GM19467 (cell line): Measurements from ENCODE around the gene FOXK2.
A peak's percentile ranks its signal among the peaks of the same experiment; 100 is the strongest.

Experiments used
- ATAC-seq: cut with Tn5 transposase; IDR thresholded peaks from one replicate; pipeline ENCODE4 v1.9.1; 2021; ENCODE audit warnings: mild to moderate bottlenecking, moderate library complexity; ENCODE audit not compliant: unreplicated experiment

FOXK2 gene

GRCh38 chr17:82632451-82632850 lies 112.9 kb downstream of the FOXK2 start:
- ATAC-seq, result no peak

- ATAC-seq, result no peak
Observed at GRCh38 chr17:82633343-82633742, 113.8 kb downstream of the FOXK2 start.

GRCh38 chr17:82636626-82637598 lies 117.4 kb downstream of the FOXK2 start:
- ATAC-seq, result no peak

- no peak for ATAC-seq
Observed at GRCh38 chr17:82638183-82638773, 118.7 kb downstream of the FOXK2 start.

- ATAC-seq, result no peak
Observed at GRCh38 chr17:82639628-82640027, 120.1 kb downstream of the FOXK2 start.

GRCh38 chr17:82640036-82640435 lies 120.5 kb downstream of the FOXK2 start:
- no peak for ATAC-seq

- ATAC-seq, result no peak
Observed at GRCh38 chr17:82642022-82642421, 122.5 kb downstream of the FOXK2 start.

GRCh38 chr17:82644148-82644547 lies 124.6 kb downstream of the FOXK2 start:
- ATAC-seq, result no peak

GRCh38 chr17:82645516-82645915 lies 126.0 kb downstream of the FOXK2 start:
- ATAC-seq, result no peak

GRCh38 chr17:82647593-82648164 lies 128.1 kb downstream of the FOXK2 start:
- ATAC-seq, result peak; percentile 27

- ATAC-seq, result peak; percentile 78
Observed at GRCh38 chr17:82648165-82648668, 128.7 kb downstream of the FOXK2 start, which contains the start of gene WDR45B. TSS of gene WDR45B (minus strand) at chr17:82648444. CDS start at chr17:82648340, 104 bp downstream.

- ATAC-seq, result no peak
Observed at GRCh38 chr17:82648742-82649331, 129.3 kb downstream of the FOXK2 start.

GRCh38 chr17:82649501-82650261 lies 130.1 kb downstream of the FOXK2 start:
- ATAC-seq, result no peak

GRCh38 chr17:82650723-82651122 lies 131.2 kb downstream of the FOXK2 start:
- no peak for ATAC-seq

- ATAC-seq, result no peak
Observed at GRCh38 chr17:82653651-82654528, 134.4 kb downstream of the FOXK2 start.
